NCI-H2171 treated with DMSO at 0.1 percent for 48 hours (cell line): ENCODE results near the gene TAPBPL.
"Not testable (repeated sequence)": the region's sequence is repeated elsewhere in the genome, so short reads cannot be mapped to it uniquely, and the experiment has no call there.

Source experiments
- DNase-seq: peaks from one replicate; lab custom pipeline; 2025; lab: John Stamatoyannopoulos, UW

Gene TAPBPL, protein sequence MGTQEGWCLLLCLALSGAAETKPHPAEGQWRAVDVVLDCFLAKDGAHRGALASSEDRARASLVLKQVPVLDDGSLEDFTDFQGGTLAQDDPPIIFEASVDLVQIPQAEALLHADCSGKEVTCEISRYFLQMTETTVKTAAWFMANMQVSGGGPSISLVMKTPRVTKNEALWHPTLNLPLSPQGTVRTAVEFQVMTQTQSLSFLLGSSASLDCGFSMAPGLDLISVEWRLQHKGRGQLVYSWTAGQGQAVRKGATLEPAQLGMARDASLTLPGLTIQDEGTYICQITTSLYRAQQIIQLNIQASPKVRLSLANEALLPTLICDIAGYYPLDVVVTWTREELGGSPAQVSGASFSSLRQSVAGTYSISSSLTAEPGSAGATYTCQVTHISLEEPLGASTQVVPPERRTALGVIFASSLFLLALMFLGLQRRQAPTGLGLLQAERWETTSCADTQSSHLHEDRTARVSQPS

DNA sequence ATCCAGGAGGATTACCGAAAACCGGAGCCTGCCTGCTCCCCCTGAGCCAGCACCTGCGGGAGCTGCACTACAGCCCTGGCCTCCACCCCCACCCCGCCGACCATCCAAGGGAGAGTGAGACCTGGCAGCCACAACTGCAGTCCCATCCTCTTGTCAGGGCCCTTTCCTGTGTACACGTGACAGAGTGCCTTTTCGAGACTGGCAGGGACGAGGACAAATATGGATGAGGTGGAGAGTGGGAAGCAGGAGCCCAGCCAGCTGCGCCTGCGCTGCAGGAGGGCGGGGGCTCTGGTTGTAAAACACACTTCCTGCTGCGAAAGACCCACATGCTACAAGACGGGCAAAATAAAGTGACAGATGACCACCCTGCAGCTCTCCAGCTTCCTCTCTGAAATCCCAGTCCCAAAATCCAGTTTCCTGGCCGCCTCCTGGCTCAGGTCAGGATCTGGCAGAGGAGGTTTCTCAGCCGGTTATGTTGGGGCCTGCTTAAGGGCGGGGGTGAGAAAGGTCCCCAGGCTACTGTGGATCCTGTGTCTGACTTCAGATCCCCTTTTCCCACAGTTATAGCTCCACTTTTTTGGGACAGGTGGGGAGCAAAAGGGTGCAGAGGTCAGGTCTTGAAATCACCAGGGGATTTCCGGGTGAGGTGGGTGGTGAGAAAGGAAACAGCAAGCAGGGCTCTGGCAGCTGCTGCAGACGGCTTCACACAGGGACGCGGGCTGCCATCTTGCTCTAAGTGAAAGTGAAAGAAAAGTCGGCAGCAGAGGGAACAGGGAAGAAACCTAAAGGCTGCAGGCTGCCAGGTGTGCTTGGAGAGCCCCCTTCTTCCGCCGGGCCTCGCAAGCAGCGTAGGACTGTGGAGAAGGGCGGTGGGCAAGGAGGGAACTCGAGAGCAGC lies at the start of gene TAPBPL:
TSS of gene TAPBPL (plus strand) at position 695 of the 897 bp plus-strand sequence. CDS start 207 bp downstream, outside the sequence.
- peak; percentile 100 for DNase-seq

DNA sequence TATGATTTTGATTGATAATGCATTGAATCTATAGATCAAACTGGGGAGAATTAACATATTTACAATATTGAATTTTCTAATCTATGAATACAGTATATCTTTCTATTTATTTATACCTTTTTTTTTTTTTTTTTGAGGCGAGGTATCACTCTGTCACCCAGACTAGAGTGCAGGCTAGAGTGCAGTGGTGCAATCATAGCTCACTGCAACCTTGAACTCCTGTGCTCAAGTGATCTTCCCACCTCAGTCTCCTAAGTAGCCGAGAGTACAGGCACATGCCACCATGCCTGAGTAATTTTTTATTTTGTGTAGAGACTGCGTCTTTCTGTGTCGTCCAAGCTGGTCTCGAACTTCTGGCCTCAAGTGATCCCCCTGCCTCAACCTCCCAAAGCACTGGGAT lies 47.5 kb upstream of the TAPBPL start:
- no peak for DNase-seq

DNA sequence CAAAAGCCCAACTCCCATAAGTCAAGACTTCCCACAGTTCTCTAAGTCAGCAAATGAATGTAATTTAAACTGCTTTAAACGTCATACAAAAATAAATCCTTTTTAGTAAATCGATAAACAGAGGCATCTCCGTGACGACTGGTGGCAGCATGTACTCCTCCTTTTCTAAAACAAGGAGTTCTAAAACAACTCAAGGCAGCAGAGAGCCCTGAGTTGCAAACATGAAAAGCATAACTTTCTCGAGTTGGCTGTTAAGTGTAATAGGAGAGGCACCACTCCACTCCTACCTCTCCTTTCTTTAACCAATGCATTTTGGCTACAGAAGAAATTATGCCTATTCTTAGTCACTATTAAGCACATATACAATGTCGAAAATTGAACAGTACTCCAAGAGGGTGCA lies 45.9 kb upstream of the TAPBPL start:
- no peak for DNase-seq

DNA sequence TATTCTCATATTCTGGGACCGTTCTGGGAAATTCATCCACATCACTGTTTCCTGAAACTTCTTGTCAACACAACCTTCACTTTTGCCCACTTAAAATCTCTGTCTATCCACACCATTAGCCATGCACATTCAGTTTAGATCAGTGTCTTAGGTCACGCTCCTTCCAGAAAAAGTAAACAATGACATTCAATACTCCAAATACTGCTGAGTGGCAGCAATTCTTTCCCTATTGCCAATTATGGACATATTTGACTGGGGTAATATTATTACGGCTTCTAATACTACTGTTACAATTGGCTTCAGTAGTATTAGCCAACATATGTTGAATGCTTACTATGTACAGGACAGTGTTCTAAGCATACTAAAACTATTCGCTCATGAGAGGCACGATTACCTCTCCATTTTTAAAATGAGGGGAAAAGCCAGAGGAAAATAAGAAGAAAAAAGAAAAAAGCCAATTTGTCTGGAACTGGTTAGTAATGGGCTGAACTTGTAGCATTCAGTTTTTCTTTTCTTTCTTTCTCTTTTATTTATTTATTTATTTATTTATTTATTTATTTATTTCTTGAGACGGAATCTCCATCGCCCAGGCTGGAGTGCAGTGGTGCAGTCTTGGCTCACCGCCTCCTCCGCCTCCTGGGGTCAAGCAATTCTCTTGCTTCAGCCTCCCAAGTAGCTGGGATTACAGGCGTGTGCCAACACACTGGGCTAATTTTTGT lies 44.4 kb upstream of the TAPBPL start:
- peak; percentile 66 for DNase-seq

DNA sequence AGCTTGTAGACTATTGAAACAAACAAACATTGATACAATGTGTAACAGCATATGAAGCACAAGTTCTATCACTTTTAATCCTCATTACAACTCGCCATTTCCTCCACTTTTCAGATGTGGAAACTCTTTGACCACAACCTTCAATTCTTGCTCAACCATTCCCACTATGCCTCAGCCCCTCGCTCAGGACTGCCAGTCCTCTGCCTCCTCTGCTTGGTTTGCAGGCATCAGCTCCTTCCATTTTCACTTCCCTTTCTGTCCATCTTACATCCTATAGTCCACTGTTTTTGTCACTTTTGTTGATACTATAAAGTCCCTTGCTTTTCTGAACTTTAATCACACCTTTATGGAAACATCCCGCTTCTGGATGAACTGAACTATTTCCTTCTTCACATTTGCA lies 35.2 kb upstream of the TAPBPL start:
- no peak for DNase-seq

DNA sequence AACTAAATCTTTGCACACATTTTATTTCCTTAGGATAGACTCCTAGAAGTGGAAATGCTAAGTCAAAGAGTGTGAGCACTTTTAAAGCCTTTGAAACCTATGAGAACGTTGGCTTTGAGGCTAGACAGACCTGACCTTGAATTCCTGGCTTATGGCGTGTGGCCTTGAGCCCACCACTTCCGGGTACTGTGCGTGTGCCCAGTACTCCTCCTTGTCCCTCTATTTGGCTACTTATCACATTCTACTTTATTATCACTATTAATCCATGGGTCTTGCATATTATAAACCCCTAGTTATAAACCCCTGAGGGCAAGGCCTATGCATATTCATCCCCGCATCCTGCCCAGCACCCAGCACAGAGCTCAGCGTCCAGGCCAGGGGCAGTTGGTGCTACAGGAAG lies 33.0 kb upstream of the TAPBPL start:
- no peak for DNase-seq

DNA sequence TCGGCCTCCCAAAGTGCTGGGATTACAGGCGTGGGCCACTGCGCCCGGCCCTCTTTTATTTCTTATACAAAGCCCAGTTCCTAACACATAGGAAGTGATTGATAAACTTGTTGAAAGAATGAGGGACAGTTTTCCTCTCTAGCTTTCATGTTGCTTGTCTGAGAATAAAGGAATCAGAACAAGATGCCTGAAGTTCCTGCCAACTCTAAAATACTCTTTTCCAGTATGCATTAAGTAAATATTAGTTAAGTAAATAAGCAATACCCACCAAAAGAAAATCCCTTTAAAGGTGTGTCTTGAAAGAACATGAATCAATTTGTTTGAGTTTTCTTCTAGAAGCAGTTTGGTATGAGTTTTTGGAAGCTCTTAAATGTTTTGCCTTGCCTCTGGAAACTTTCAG lies 31.5 kb upstream of the TAPBPL start:
- DNase-seq: no peak

DNA sequence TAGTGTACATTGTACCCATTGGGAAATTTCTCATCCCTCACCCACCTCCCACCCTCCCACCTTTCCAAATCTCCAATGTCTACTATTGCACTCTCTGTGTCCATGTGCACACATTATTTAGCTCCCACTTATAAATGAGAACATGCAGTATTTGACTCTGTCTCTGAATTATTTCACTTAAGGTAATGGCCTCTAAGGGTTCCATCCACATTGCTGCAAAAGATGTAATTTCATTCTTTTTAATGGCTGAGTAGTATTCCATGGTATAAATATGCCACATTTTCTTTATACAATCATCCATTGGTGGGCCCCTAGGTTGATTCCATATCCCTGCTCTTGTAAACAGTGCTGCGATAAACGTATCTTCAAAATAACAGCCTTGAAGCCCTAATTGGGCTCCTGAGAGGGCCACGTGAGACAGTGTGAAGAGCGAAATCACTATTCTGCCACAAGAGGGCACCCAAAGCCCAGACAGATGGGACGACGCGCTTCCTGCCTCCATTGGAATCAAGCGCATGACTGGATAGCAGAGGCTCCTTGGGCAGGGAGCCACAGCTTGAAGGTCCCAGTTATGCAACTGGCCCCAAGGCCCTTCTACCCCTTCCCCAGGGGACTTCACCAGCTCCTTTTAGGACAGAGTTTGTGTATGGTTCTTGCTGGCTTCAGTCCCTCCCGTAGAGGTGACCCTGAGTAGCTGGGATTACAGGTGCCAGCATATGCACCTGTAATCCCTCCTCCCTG lies 28.4 kb upstream of the TAPBPL start:
- peak; percentile 99 for DNase-seq

DNA sequence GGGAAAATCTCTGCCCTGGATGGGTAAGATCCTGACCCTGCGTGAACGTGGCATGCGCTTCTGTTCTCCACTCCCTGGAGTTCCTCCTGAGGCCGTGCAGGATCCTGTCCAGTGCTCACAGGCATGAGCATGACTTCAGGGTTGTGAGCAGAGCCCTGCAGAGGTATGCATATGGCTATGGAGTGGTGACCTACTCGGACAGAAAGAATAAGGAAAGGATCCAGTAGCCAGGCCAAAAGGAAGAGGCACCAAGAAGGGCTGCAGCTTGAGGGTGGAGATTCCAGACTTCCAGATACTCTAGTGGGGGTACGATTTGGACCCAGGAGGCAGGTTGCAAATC lies 27.9 kb upstream of the TAPBPL start:
- DNase-seq: no peak

DNA sequence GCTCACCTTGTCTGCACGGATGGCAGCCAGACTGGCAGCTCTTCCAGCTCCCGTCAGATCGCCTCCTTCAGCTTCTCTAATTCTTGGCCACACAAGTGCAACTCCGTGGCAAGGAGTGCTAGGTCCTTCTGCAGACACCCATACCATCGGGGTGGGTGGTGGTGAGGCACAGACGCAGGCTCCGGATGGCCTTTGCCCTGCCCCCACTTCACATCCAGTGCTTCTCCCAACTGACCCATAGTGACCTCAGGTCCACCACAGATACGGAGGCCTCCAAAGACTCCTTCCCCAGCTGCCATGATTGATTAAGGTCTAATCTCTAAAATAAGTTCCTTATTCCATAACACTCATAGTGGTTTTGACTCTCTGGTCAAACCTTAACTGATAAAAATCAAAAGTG lies 27.0 kb upstream of the TAPBPL start:
- no peak for DNase-seq

DNA sequence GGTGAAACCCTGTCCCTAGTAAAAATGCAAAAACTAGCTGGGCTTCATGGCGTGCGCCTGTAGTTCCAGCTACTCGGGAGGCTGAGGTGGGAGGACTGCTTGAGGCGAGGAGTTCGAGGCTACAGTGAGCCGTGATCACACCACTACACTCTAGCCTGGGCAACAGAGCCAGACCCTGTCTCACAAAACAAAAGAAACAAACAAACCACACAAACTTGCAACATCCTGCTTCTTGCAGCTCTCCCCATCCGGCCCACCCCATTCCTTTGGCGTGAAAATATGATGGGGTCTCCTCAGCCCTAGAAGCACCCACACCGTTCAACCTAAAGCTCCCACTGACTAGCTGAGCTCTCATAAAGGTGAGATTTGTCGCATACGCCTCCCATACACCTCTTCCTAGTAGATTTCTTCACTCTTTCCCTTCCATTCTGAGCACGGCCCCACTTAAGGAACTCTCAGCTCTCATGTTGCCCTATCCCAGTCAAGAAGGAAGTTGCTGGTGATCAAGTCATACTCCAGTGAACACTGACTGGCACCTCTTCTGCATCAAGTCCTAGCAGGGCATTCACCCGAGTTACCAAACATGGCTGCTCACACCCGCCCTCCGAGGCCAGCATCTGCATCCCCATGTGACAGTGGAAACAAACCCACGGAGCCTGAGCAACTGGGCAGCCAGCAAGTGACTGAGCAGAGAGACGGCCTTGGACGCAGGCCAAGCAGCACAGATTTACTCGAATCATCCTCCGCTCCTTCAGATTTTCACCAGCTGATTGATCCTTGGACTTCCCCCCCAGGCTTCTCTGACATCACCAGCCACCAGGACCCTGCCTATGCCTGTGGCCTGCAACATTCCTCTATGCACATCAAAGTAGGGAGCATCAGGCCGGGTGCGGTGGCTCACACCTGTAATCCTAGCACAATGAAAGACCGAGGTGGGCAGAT lies 26.0 kb upstream of the TAPBPL start:
- peak; percentile 29 for DNase-seq

DNA sequence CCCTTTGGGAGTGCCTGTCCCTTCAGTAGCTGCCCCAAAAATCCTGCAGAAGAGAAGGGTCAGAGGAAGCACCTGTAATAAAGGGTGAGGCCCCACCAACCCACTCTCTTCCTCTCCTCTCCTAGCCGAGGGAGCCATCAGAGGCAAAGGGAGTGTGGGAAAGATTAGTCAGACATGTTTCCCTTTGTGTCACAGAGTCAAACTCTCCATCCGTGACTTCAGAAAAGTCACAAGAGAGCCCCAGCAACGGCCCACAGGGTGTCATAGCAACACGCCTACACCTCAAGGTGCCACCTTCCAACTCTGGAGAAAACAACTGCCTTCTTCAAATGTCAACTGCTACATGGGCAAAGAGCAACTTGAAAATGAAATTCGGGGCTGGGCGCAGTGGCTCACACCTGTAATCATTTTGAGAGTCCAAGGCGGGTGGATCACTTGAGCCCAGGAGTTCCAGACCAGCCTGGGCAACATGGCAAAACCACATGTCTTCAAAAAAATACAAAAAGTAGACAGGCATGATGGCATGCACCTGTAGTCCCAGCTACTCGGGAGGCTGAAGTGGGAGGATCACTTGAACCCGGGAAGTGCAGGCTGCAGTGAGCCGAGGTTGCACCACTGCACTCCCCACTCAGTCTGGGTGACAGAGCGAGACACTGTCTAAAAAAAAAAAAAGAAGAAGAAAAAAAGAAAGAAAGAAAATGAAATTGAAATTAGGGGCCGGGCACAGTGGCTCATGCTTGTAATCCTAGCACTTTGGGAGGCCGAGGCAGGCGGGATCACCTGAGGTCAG lies 24.8 kb upstream of the TAPBPL start:
- DNase-seq: no peak

DNA sequence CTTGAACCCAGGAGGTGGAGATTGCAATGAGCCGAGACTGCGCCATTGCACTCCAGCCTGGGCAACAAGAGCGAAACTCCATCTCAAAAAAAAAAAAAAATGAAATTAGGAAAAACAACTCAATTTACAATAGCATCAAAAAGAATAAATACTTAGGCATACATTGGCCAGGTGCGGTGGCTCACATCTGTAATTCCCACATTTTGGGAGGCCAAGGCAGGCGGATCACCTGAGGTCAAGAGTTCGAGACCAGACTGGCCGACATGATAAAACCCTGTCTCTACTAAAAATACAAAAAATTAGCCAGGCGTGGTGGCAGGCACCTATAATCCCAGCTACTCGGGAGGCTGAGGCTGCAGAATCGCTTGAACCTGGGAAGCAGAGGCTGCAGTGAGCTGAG lies 24.0 kb upstream of the TAPBPL start:
- DNase-seq: not testable (repeated sequence)

DNA sequence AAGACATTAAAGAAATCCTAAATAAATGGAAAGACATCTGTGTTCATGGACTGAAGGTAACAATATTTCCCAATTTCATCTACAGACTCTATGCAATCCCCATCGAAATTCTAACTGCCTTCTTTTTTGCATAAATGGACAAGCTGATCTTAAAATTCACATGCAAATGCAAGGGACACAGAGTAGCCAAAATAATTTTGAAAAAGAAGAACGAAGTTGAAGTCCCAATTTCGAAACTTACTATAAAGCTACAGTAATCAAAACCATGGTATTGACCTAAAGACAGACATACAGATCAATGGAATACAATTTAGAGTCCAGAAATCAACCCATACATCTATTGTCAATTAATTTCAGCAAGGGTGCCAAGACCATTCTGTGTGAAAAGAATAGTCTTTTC lies 23.5 kb upstream of the TAPBPL start:
- no peak for DNase-seq

DNA sequence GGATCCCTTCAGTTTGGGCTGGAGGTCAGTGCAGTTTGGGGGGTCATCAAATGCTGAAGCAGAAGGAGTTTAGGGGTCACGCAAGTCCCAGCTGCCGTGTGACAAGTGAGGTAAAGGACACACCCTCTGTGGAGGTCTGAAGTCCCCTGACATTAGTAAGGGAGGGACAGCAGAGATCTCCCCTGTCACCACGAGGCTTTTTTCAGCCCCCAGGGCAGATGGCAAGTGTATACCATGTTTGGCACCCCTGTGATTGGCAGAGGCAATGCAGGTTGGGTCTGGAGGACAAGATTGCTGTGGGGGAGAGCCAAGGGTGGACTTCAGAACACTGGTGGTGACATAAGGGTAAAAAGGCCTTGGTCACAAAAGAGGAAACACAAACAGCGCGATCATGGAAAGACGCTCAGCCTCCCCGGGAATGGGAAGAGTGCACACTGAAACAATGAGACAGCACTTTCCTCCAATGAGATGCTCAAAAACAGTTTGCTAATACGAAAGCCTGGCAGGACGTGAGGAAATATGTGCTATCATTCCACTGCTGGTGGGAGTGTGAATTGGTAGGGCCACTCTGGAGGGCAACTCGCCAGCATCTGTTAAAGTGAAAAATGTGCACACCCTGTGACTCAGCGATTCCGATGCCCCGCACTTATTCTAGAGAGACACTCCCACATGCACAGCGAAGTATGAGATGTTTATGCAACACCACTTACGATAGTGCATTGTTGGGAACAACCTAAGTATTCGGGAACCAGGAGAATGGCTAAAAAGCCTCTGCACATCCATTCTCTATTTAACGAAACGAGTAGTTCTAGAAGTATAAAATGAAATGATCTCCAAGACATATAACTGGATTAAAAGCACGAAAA lies 21.5 kb upstream of the TAPBPL start:
- DNase-seq: peak; percentile 45

DNA sequence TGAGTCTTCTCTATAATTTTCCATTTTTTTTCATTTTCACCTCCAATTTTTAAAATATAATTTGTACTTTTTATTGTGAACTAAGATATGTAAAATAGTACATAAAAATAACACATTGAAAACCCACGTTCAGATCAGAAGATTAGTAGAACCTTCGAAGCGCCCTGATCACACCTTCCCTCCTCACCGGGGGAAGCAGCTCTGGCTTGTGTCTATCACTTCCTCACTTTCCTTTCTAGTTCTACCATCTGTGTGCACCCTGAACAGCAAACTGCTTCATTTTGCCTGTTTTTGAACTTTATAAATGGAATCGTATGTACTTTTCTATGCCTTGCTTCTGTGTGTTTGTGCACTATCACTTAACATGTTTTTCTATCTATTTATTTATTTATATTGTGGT lies 18.9 kb upstream of the TAPBPL start:
- DNase-seq: no peak

DNA sequence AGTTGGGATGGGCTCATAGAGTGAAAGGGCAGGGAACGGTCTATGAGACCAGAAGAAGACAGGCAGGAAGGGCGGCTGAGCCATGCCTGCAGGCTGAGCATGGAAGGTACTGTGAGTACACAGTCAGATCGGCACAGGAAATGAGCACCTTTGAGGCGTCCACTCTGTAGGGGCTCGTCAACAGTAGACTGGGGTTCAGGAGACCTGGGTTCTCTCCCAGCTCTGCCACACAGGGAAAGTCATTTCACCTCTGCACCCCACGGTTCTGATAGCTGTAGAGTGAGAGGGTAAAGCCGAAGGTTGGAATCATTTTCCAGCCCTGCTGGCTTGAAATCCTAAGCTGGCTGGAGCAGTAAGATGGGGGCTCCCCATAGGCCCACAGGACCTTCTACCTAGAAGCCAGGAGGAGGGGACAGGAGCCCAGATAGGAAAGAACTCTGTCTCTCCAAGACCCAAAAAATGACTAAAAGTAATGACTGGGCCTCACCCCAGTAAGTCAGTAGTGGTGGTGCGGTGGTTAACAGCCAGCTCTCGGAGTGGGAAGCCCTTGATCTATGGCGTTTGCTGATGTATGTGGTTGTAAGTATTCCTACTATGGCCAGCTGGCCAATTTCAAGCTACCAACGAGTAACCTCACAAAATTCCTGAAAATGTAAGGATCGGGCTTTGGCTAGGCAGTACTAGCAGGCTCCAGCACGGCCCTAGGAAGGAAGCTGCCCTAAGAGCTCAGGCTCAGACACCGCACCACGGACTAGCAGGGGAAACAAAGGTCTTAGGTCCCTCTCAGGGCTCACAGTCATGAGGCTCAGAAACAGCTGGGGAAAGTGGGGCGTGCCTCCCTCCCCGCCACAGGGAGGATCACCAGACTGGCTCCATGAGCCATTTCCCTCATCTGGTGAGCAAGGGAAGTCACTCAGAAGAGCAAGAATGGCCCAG lies 17.4 kb upstream of the TAPBPL start:
- DNase-seq: no peak
